HepG2 (cell line): Measurements from ENCODE around the gene MFGE8. TPM values are rescaled to one million over a fixed set of nuclear protein-coding genes. Genes with fewer than 3 reads are reported as not detected.

ENCODE experiments used
- ATAC-seq: fragments of 200-7000 bp; cut with Tn5 transposase; 3 replicates; pipeline ENCODE4 v1.9.1; 2020; ENCODE audit warnings: mild to moderate bottlenecking, moderate library complexity
- BruUV-seq: library from RNA; stranded (reverse); fragments of 400-500 nt; replicated peaks from 2 replicates; lab custom pipeline; 2021; lab: Mats Ljungman, UMichigan
- CTCF ChIA-PET: fragments of 300-600 bp; formaldehyde crosslinking; extraction: SDS; loops from one replicate; lab custom pipeline; 2021; ENCODE audit warnings: low total read pairs, inconsistent platforms, low intra/inter-chr PET ratio; lab: Yijun Ruan, JAX
- POLR2A ChIA-PET: fragments of 350-600 bp; sonication (Branson Sonifier 250); formaldehyde crosslinking; loops from one replicate; lab custom pipeline; 2020; ENCODE audit warnings: antibody characterized with exemption, inconsistent platforms; lab: Yijun Ruan, JAX
- DNase-seq: peaks from one replicate; pipeline ENCODE4 v3.0.0-alpha.2; 2015; ENCODE audit warnings: low spot score
- FAIRE-seq: peaks from 3 replicates; lab custom pipeline; 2011; peaks lifted over from hg19 to GRCh38; lab: Jason Lieb, UNC
- H2AFZ ChIP-seq: one replicate; pipeline ENCODE4 v1.6.1; 2011; ENCODE audit warnings: low read length, inconsistent platforms
- H3K27ac ChIP-seq: fragments of 300-600 bp; 3 replicates; pipeline ENCODE4 v1.8.0; 2011; ENCODE audit warnings: mixed run types, mild to moderate bottlenecking, mixed read lengths, low read length, inconsistent platforms; ENCODE audit not compliant: insufficient read depth; ENCODE audit errors: extremely low read length
- H3K27me3 ChIP-seq, 2 experiments: fragments of 200-600 bp in 1 of 2; 2 replicates in 1 of 2; 3 replicates in 1 of 2; pipeline versions ENCODE4 v1.6.0 to v1.8.0; 2011; ENCODE audit warnings: low read length in 2 of 2, mild to moderate bottlenecking in 2 of 2, moderate library complexity in 2 of 2, inconsistent platforms in 1 of 2; ENCODE audit not compliant: insufficient read depth in 2 of 2, control insufficient read depth in 1 of 2
- H3K36me3 ChIP-seq, 2 experiments: fragments of 200-600 bp in 1 of 2; replicated peaks in 1 of 2; 2 replicates in 1 of 2; 3 replicates in 1 of 2; pipeline versions ENCODE4 v1.5.1 to v1.8.0; 2011; ENCODE audit warnings: low read length in 2 of 2, inconsistent platforms in 1 of 2; ENCODE audit not compliant: insufficient read depth in 2 of 2, control insufficient read depth in 1 of 2
- H3K4me1 ChIP-seq: 2 replicates; pipeline ENCODE4 v1.5.1; 2012; ENCODE audit warnings: low read length, inconsistent platforms; ENCODE audit not compliant: insufficient read depth
- H3K4me2 ChIP-seq: 2 replicates; pipeline ENCODE4 v1.6.0; 2011; ENCODE audit warnings: low read depth, low read length, inconsistent platforms
- H3K4me3 ChIP-seq, 3 experiments: fragments of 200-600 bp in 1 of 3; sonication (generic), shearing (Covaris generic) in 1 of 3; replicated peaks in 1 of 3; 2 replicates each; pipeline ENCODE4 v1.5.1; 2011 to 2016; ENCODE audit warnings: low read length in 3 of 3, inconsistent platforms in 2 of 3, low read depth in 2 of 3, mild to moderate bottlenecking in 2 of 3, control low read depth in 1 of 3, mixed read lengths in 1 of 3; ENCODE audit not compliant: insufficient read depth in 1 of 3
- H3K79me2 ChIP-seq: one replicate; pipeline ENCODE4 v1.6.1; 2011; ENCODE audit warnings: low read length, inconsistent platforms; ENCODE audit not compliant: insufficient read depth
- H3K9ac ChIP-seq: 2 replicates; pipeline ENCODE4 v1.6.0; 2011; ENCODE audit warnings: mild to moderate bottlenecking, low read depth, low read length, inconsistent platforms; ENCODE audit not compliant: insufficient read depth
- H3K9me3 ChIP-seq: 2 replicates; pipeline ENCODE4 v1.5.1; 2012; ENCODE audit warnings: mild to moderate bottlenecking, low read length
- H4K20me1 ChIP-seq: 2 replicates; pipeline ENCODE4 v1.6.0; 2011; ENCODE audit warnings: inconsistent platforms, mild to moderate bottlenecking, low read length, moderate library complexity; ENCODE audit not compliant: insufficient read depth
- AKNA ChIP-seq: sonication (generic); formaldehyde crosslinking; IDR thresholded peaks from 2 replicates; pipeline ENCODE4 v1.4.0; 2020; ENCODE audit warnings: missing genetic modification reagents, borderline replicate concordance
- BHLHE40 ChIP-seq: IDR thresholded peaks from 2 replicates; pipeline ENCODE4 v1.6.1; 2011; ENCODE audit warnings: low read length, improper control_type of control experiment
- CENPBD1 ChIP-seq: sonication (generic); formaldehyde crosslinking; IDR thresholded peaks from 2 replicates; pipeline ENCODE4 v1.8.0; 2022; ENCODE audit warnings: missing genetic modification reagents, low read depth, mild to moderate bottlenecking, borderline replicate concordance
- ESRRA ChIP-seq: sonication (generic); formaldehyde crosslinking; IDR thresholded peaks from 2 replicates; pipeline ENCODE4 v1.5.1; 2020; ENCODE audit warnings: mild to moderate bottlenecking, low read depth, missing genetic modification reagents
- HNF4A ChIP-seq: sonication (generic); formaldehyde crosslinking; IDR thresholded peaks from 2 replicates; pipeline ENCODE4 v1.4.0; 2020; ENCODE audit warnings: missing genetic modification reagents
- HOXA5 ChIP-seq: sonication (generic); formaldehyde crosslinking; IDR thresholded peaks from 2 replicates; pipeline ENCODE4 v1.4.0; 2020; ENCODE audit warnings: missing genetic modification reagents
- NAIF1 ChIP-seq: sonication (generic); formaldehyde crosslinking; IDR thresholded peaks from 2 replicates; pipeline ENCODE4 v1.5.0; 2020; ENCODE audit warnings: mild to moderate bottlenecking, missing genetic modification reagents, borderline replicate concordance
- NFIB ChIP-seq: sonication (generic); formaldehyde crosslinking; IDR thresholded peaks from 2 replicates; pipeline ENCODE4 v1.9.0; 2021; ENCODE audit warnings: missing genetic modification reagents, mild to moderate bottlenecking, borderline replicate concordance
- NR1H2 ChIP-seq: sonication (generic); formaldehyde crosslinking; IDR thresholded peaks from 2 replicates; pipeline ENCODE4 v1.8.1; 2022; ENCODE audit warnings: low read depth, missing genetic modification reagents, borderline replicate concordance
- NR2F2 ChIP-seq: IDR thresholded peaks from 2 replicates; pipeline ENCODE4 v1.6.1; 2012; ENCODE audit warnings: low read depth, inconsistent platforms, borderline replicate concordance
- PHF21A ChIP-seq: sonication (generic); formaldehyde crosslinking; IDR thresholded peaks from 2 replicates; pipeline ENCODE4 v1.5.0; 2020; ENCODE audit warnings: mild to moderate bottlenecking, missing genetic modification reagents
- SIN3B ChIP-seq: fragments of 150-350 bp; IDR thresholded peaks from 2 replicates; pipeline ENCODE4 v1.6.1; 2014; ENCODE audit warnings: low read length
- ZNF101 ChIP-seq: sonication (generic); formaldehyde crosslinking; IDR thresholded peaks from 2 replicates; pipeline ENCODE4 v1.4.0; 2020; ENCODE audit warnings: mild to moderate bottlenecking, low read depth, missing genetic modification reagents, borderline replicate concordance
- ZNF577 ChIP-seq: sonication (generic); formaldehyde crosslinking; IDR thresholded peaks from 2 replicates; pipeline ENCODE4 v1.4.0; 2020; ENCODE audit warnings: mild to moderate bottlenecking, low read depth, missing genetic modification reagents, borderline replicate concordance
- ZNF749 ChIP-seq: sonication (generic); formaldehyde crosslinking; IDR thresholded peaks from 2 replicates; pipeline ENCODE4 v1.8.0; 2022; ENCODE audit warnings: mild to moderate bottlenecking, missing genetic modification reagents, moderate library complexity, borderline replicate concordance
- ZNF891 ChIP-seq: sonication (generic); formaldehyde crosslinking; IDR thresholded peaks from 2 replicates; pipeline ENCODE4 v1.5.0; 2020; ENCODE audit warnings: mild to moderate bottlenecking, missing genetic modification reagents
- WGBS: methylation state at CpG from one replicate; pipeline ENCODE4 v1.1.6; 2017; ENCODE audit warnings: low lambda C conversion rate; 5-methylcytosine and 5-hydroxymethylcytosine counted together
- in situ Hi-C: cut with HindIII; loops from 2 replicates; pipeline ENCODE4 v1.10.0; 2017; ENCODE audit warnings: low pct_unique_long_range_greater_than_20kb; ENCODE audit not compliant: extremely low pct_ligation_motif_present
- intact Hi-C: fragments of 100-400 bp; cut with micrococcal nuclease; formaldehyde crosslinking; loops from one replicate; pipeline ENCODE4 v1.10.0; 2022; ENCODE audit not compliant: unreplicated experiment
- polyA plus RNA-seq, 8 experiments: library from polyadenylated mRNA; depleted of rRNA in 3 of 8; stranded (reverse) in 7 of 8; unstranded in 1 of 8; fragments of >200 nt; fragmentation: Illumina TruSeq in 4 of 8; extraction: Trizol in 4 of 8; gene quantifications; 2 replicates each; pipeline versions ENCODE4 v1.2.1 to v1.2.3, GENCODE V29; 2011 to 2016; ENCODE audit warnings: low read depth in 4 of 8, missing spikeins in 1 of 8, mixed read lengths in 1 of 8; ENCODE audit not compliant: insufficient read depth in 1 of 8
- total RNA-seq, 5 experiments: library from RNA; depleted of rRNA; stranded (reverse); fragments of >200 nt; fragmentation: Illumina TruSeq; extraction: Trizol; gene quantifications; 2 replicates each; pipeline ENCODE4 v1.2.3, GENCODE V29; 2016; ENCODE audit warnings: low read depth in 1 of 5
- TF ChIP-seq, protein P1 (sequence below): IDR thresholded peaks from 2 replicates; pipeline ENCODE4 v1.6.1; 2016; ENCODE audit warnings: mild to moderate bottlenecking, missing biosample characterization, missing genetic modification reagents
- TF ChIP-seq, protein P2 (sequence below): sonication (generic); formaldehyde crosslinking; IDR thresholded peaks from 2 replicates; pipeline ENCODE4 v1.9.0; 2021; ENCODE audit warnings: missing genetic modification reagents, mild to moderate bottlenecking, borderline replicate concordance

MFGE8 gene
- total and polyA plus RNA-seq, 2 of the 13 experiments (the other 11 are each of a cell fraction or from before 2014, with no cell fraction given), result 3.4 to 22.1 TPM

DNA sequence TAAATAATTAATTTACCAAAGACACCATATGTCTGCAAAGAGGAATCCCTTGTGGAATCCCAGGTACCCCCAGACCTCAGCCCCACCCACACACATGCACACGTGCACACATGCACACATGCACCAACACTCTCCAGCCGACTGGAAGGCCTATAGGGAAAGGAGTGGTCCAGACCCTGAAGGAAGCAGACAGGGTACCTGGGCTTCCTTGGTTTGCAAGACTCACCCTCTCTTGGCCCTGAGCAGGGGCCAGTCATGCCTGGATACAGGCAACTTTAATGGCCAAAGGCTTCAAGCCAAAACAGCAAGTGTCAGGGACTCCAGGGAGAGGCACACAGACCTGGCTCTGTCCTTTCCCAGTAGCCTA is 8.9 kb downstream of the MFGE8 start:
- intact Hi-C loops, result loop anchor here (1.0 kb wide), 2 partner anchors 100 to 113 kb away; no protein-coding TSS in a partner anchor
- no peaks in the 10 kb centered on the region for H3K79me2 ChIP-seq
- ATAC-seq (peak; percentile 20; the same call in 2 of the 3 replicates), FAIRE-seq (no peak), DNase-seq (no peak)
- H2AFZ ChIP-seq, result no peak overlapping the region
- 32% methylated on average over 2 of the region's 2 CpGs for WGBS
- H4K20me1 ChIP-seq, result 0 out of 2 replicates have a peak, but pooled peaks cover 3% of the 10 kb centered on the region
- H3K9me3 ChIP-seq, result no peaks in the 10 kb centered on the region
- H3K9ac ChIP-seq, result no peak overlapping the region
- H3K4me1 ChIP-seq, result peaks cover 10% of the 10 kb centered on the region
- ChIA-PET CTCF (interaction anchor here (1.1 to 2.2 kb wide), 5 partner anchors 9 to 274 kb away, joined by 4 to 25 read pairs (median 6); partner anchors contain the start of gene MFGE8), POLR2A (no interaction called here)
- no TSS peak for BruUV-seq
- no peaks in the 10 kb centered on the region for H3K36me3 ChIP-seq
- H3K27ac ChIP-seq, result no peak overlapping the region
- in situ Hi-C loops, result loop anchor here (5.0 to 10.0 kb wide), 2 partner anchors 98 to 271 kb away; no protein-coding TSS in a partner anchor
- no peak overlapping the region for H3K4me3 ChIP-seq
- peak overlapping the region; percentile 30; the same call in 1 of the 2 replicates for H3K4me2 ChIP-seq
- no peaks in the 10 kb centered on the region for H3K27me3 ChIP-seq
- TF ChIP-seq AKNA (no peak), ZNF891 (CRISPR knock-in tag) (no peak), BHLHE40 (no peak), CENPBD1 (no peak), NAIF1 (CRISPR knock-in tag) (no peak), ZNF749 (no peak), NR2F2 (no peak), ZNF101 (CRISPR knock-in tag) (no peak), NFIB (CRISPR knock-in tag) (no peak), ESRRA (CRISPR knock-in tag) (no peak), PHF21A (CRISPR knock-in tag) (no peak), ZNF577 (no peak), NR1H2 (CRISPR knock-in tag) (no peak), HOXA5 (no peak), HNF4A (CRISPR knock-in tag) (no peak), SIN3B (no peak)
- TF ChIP-seq, protein P1, sequence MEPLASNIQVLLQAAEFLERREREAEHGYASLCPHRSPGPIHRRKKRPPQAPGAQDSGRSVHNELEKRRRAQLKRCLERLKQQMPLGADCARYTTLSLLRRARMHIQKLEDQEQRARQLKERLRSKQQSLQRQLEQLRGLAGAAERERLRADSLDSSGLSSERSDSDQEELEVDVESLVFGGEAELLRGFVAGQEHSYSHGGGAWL (CRISPR knock-in tag), result no peak
- TF ChIP-seq, protein P2, sequence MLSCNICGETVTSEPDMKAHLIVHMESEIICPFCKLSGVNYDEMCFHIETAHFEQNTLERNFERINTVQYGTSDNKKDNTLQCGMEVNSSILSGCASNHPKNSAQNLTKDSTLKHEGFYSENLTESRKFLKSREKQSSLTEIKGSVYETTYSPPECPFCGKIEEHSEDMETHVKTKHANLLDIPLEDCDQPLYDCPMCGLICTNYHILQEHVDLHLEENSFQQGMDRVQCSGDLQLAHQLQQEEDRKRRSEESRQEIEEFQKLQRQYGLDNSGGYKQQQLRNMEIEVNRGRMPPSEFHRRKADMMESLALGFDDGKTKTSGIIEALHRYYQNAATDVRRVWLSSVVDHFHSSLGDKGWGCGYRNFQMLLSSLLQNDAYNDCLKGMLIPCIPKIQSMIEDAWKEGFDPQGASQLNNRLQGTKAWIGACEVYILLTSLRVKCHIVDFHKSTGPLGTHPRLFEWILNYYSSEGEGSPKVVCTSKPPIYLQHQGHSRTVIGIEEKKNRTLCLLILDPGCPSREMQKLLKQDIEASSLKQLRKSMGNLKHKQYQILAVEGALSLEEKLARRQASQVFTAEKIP (CRISPR knock-in tag), result no peak
